ENCODE results near the gene GDPD5.

DNA sequence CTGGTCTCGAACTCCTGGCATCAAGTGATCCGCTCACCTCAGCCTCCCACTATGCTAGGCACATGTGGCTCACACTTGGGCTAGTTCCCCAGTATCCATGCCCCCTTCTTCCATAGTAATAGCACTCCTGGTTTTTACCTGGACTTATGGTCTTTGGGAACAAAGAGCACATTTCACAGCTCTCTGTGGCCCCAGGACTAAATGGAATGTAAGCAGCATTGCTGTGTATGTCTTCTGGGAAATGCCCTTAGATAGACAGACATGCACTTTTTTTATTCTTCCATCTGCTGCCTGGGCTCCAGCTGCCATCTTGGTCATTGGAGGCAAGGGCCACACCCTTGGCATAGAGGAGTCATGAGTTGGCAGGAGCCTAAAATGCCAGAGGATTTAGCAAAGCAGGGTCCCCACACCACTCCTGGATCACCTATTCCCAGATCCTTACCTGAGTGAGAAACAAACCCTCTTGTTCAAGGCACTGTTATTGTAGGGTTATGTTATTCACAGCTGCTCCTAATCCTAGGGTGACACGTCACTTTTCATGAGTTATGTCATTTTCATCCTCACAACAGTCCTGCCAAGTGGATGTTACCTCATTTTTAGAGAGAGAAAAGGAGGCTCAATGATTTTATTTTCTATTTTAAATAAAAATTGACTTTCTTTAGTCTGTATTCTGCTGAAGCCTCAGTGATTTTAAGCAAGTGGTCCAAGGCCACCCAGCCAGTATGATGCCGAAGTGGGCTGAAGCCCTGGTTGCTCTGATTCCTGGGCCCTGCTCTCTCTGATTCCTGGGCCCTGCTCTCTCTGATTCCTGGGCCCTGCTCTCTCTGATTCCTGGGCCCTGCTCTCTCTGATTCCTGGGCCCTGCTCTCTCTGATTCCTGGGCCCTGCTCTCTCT is 15.7 kb upstream of the GDPD5 start:
- TF ChIP-seq, protein P1, sequence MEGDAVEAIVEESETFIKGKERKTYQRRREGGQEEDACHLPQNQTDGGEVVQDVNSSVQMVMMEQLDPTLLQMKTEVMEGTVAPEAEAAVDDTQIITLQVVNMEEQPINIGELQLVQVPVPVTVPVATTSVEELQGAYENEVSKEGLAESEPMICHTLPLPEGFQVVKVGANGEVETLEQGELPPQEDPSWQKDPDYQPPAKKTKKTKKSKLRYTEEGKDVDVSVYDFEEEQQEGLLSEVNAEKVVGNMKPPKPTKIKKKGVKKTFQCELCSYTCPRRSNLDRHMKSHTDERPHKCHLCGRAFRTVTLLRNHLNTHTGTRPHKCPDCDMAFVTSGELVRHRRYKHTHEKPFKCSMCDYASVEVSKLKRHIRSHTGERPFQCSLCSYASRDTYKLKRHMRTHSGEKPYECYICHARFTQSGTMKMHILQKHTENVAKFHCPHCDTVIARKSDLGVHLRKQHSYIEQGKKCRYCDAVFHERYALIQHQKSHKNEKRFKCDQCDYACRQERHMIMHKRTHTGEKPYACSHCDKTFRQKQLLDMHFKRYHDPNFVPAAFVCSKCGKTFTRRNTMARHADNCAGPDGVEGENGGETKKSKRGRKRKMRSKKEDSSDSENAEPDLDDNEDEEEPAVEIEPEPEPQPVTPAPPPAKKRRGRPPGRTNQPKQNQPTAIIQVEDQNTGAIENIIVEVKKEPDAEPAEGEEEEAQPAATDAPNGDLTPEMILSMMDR (IDR thresholded peaks at IDR 0.05) = no peak
- no peak for TF ChIP-seq EP300 (IDR thresholded peaks at IDR 0.05)
- no peak for TF ChIP-seq POLR2A (IDR thresholded peaks at IDR 0.05)

All from stomach (tissue), 4 donors.